PFSK-1 (cell line): ENCODE measurements around the gene COL21A1.

Source experiments
- FOXP2 ChIP-seq: optimal IDR thresholded peaks from 2 replicates; pipeline ENCODE3; 2011; ENCODE audit warnings: borderline replicate concordance, control low read depth, inconsistent platforms; ENCODE audit not compliant: insufficient read depth; ENCODE audit errors: extremely low read length, extremely low read depth
- POLR2AphosphoS5 ChIP-seq: IDR thresholded peaks from 2 replicates; pipeline ENCODE4 v1.6.1; 2012; ENCODE audit warnings: low read depth, mild to moderate bottlenecking, control low read depth, low read length, moderate library complexity
- REST ChIP-seq, 2 experiments: IDR thresholded peaks; 2 replicates each; pipeline versions ENCODE4 v1.6.1 to v1.8.0; 2011 to 2012; ENCODE audit warnings: low read depth in 2 of 2, low read length in 2 of 2, control low read depth in 1 of 2, inconsistent platforms in 1 of 2, mild to moderate bottlenecking in 1 of 2, moderate library complexity in 1 of 2; ENCODE audit not compliant: insufficient read depth in 1 of 2
- SIN3A ChIP-seq: IDR thresholded peaks from 2 replicates; pipeline ENCODE4 v1.6.1; 2012; ENCODE audit warnings: mild to moderate bottlenecking, low read length, moderate library complexity, borderline replicate concordance; ENCODE audit not compliant: insufficient read depth
- TAF1 ChIP-seq: IDR thresholded peaks from 2 replicates; pipeline ENCODE4 v1.6.1; 2012; ENCODE audit warnings: low read length, control low read depth, borderline replicate concordance; ENCODE audit not compliant: insufficient read depth

GRCh38 chr6:56073761-56074160, 173.6 kb downstream of the COL21A1 start:
- TF ChIP-seq TAF1 (no peak), SIN3A (no peak), REST (IDR thresholded peaks at IDR 0.05; ENCODE audit: insufficient read depth in 1 of 2, low read depth in 2 of 2, low read length in 2 of 2) (no peak), FOXP2 (no peak), POLR2AphosphoS5 (no peak)
